Osteoblast (primary cell): ENCODE measurements around the gene FRMD4A. TPM values are rescaled to one million over a fixed set of nuclear protein-coding genes. Genes with fewer than 3 reads are reported as not detected.
A peak's percentile ranks its signal among the peaks of the same experiment; 100 is the strongest.
"Not testable (repeated sequence)": the region's sequence is repeated elsewhere in the genome, so short reads cannot be mapped to it uniquely, and the experiment has no call there.

ENCODE experiments used
- DNase-seq: peaks from one replicate; pipeline ENCODE4 v3.0.0; 2011; ENCODE audit warnings: low spot score, mixed read lengths; ENCODE audit not compliant: insufficient read length; ENCODE audit errors: missing footprints
- H2AFZ ChIP-seq: 2 replicates; pipeline ENCODE4 v1.6.0; 2011; ENCODE audit warnings: mild to moderate bottlenecking, low read length
- H3K27ac ChIP-seq: 2 replicates; pipeline ENCODE4 v1.5.1; 2011; ENCODE audit warnings: mild to moderate bottlenecking, low read depth, low read length, moderate library complexity
- H3K27me3 ChIP-seq: 2 replicates; pipeline ENCODE4 v1.6.0; 2012; ENCODE audit warnings: mild to moderate bottlenecking, control low read depth, inconsistent platforms, low read length, moderate library complexity; ENCODE audit not compliant: insufficient read depth
- H3K36me3 ChIP-seq: 2 replicates; pipeline ENCODE4 v1.5.1; 2011; ENCODE audit warnings: mild to moderate bottlenecking, low read length, control low read depth, moderate library complexity; ENCODE audit not compliant: insufficient read depth
- H3K4me1 ChIP-seq: 2 replicates; pipeline ENCODE4 v1.5.1; 2011; ENCODE audit warnings: mild to moderate bottlenecking, low read length, control low read depth, moderate library complexity; ENCODE audit not compliant: insufficient read depth
- H3K4me2 ChIP-seq: 2 replicates; pipeline ENCODE4 v1.6.0; 2011; ENCODE audit warnings: mild to moderate bottlenecking, low read length; ENCODE audit not compliant: insufficient read depth
- H3K4me3 ChIP-seq: fragments of 200-600 bp; sonication (generic); 3 replicates; pipeline ENCODE4 v1.5.1; 2012; ENCODE audit warnings: mild to moderate bottlenecking, low read length, inconsistent platforms; ENCODE audit not compliant: insufficient read depth
- H3K79me2 ChIP-seq: 2 replicates; pipeline ENCODE4 v1.6.0; 2012; ENCODE audit warnings: mild to moderate bottlenecking, low read length, control low read depth, inconsistent platforms; ENCODE audit not compliant: insufficient read depth
- H3K9me3 ChIP-seq: 2 replicates; pipeline ENCODE4 v1.5.1; 2011; ENCODE audit warnings: low read depth, low read length, control low read depth
- H4K20me1 ChIP-seq: 2 replicates; pipeline ENCODE4 v1.6.0; 2012; ENCODE audit warnings: mild to moderate bottlenecking, low read length, control low read depth; ENCODE audit not compliant: insufficient read depth
- CTCF ChIP-seq: IDR thresholded peaks from 2 replicates; pipeline ENCODE4 v1.5.1; 2011; ENCODE audit warnings: mild to moderate bottlenecking, low read depth, low read length, moderate library complexity; ENCODE audit errors: extremely low read depth
- total RNA-seq: library from RNA; depleted of rRNA; stranded (reverse); fragments of >200 nt; gene quantifications from 2 replicates; pipeline ENCODE4 v1.2.3, GENCODE V29; 2012

The FRMD4A gene
- total RNA-seq, 1 donor: 41.3 TPM

GRCh38 chr10:14047431-14047830 is 283.3 kb downstream of the FRMD4A start:
- no peaks in the 10 kb centered on the region for H4K20me1 ChIP-seq
- H3K36me3 ChIP-seq: no peaks in the 10 kb centered on the region
- H3K27me3 ChIP-seq: no peaks in the 10 kb centered on the region
- no peak overlapping the region for H3K4me3 ChIP-seq
- peak overlapping the region; percentile 60 for H3K27ac ChIP-seq
- no peaks in the 10 kb centered on the region for H3K9me3 ChIP-seq
- H3K79me2 ChIP-seq: no peaks in the 10 kb centered on the region
- DNase-seq: no peak
- H3K4me2 ChIP-seq: peak overlapping the region; percentile 37
- peaks cover 10% of the 10 kb centered on the region for H3K4me1 ChIP-seq
- TF ChIP-seq CTCF: no peak
- H2AFZ ChIP-seq: peak overlapping the region; percentile 88

GRCh38 chr10:14042051-14042450 is 288.7 kb downstream of the FRMD4A start:
- not testable (repeated sequence) for H4K20me1 ChIP-seq, H3K4me3 ChIP-seq, H3K79me2 ChIP-seq, H3K4me2 ChIP-seq, H2AFZ ChIP-seq, H3K27me3 ChIP-seq, H3K36me3 ChIP-seq, H3K9me3 ChIP-seq, H3K27ac ChIP-seq, DNase-seq
- peaks cover 20% of the 10 kb centered on the region for H3K4me1 ChIP-seq

GRCh38 chr10:14040787-14041631 is 289.7 kb downstream of the FRMD4A start:
- H3K79me2 ChIP-seq: no peaks in the 10 kb centered on the region
- no peaks in the 10 kb centered on the region for H3K27me3 ChIP-seq
- H2AFZ ChIP-seq: peak overlapping the region; percentile 8
- H4K20me1 ChIP-seq: no peaks in the 10 kb centered on the region
- peak overlapping the region; percentile 42 for H3K27ac ChIP-seq
- no peaks in the 10 kb centered on the region for H3K36me3 ChIP-seq
- no peak for DNase-seq
- no peaks in the 10 kb centered on the region for H3K9me3 ChIP-seq
- H3K4me1 ChIP-seq: peaks cover 20% of the 10 kb centered on the region
- no peak for TF ChIP-seq CTCF
- peak overlapping the region; percentile 41 for H3K4me2 ChIP-seq
- H3K4me3 ChIP-seq: no peak overlapping the region

GRCh38 chr10:14039968-14040668 is 290.6 kb downstream of the FRMD4A start:
- Histone ChIP-seq H3K27me3 (no peaks in the 10 kb centered on the region), H3K36me3 (no peaks in the 10 kb centered on the region), H3K27ac (peak overlapping the region; percentile 60), H3K4me3 (no peak overlapping the region), H3K9me3 (no peaks in the 10 kb centered on the region), H2AFZ (no peak overlapping the region), H3K4me1 (peaks cover 20% of the 10 kb centered on the region), H4K20me1 (no peaks in the 10 kb centered on the region), H3K4me2 (peak overlapping the region; percentile 49), H3K79me2 (no peaks in the 10 kb centered on the region)
- DNase-seq: no peak
- no peak for TF ChIP-seq CTCF
